HG03108 (cell line): ENCODE results near the gene HECW1.
"Not testable (repeated sequence)": the region's sequence is repeated elsewhere in the genome, so short reads cannot be mapped to it uniquely, and the experiment has no call there.

Experiments
- ATAC-seq: cut with Tn5 transposase; IDR thresholded peaks from one replicate; pipeline ENCODE4 v1.9.1; 2021; ENCODE audit warnings: moderate library complexity; ENCODE audit not compliant: unreplicated experiment

HECW1 gene

DNA sequence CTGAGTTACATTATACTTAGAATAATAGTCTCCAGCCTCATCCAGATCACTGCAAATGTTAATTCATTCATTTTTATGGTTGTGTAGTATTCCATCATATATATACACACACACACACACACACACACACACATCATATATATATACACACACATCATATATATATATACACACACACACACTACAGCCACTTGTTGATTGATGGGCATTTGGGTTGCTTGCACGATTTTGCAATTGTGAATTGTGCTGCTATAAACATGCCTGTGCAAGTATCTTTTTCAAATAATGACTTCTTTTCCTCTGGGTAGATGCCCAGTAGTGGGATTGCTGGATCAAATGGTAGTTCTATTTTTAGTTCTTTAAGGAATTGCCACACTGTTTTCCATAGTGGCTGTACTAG lies 233.2 kb downstream of the HECW1 start:
- ATAC-seq = not testable (repeated sequence)

DNA sequence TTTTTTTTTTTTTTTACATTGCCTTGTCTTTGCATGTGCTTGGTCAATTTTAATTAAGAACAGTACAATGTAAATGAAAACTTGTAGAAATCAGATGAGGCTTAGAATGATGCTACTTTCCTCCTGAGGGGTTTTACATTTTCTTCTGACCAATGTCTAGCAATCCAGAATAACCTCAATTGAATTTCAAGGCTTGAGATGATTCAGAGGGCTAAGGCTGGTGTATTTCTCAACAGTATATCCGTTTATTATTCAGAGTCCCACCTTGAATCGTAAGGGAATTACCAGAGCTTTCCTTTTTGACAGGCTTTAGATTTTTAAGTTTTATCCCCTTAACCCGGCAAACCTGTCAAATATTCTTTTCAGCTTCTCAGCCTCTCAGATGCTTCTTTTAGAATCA lies 239.2 kb downstream of the HECW1 start:
- no peak for ATAC-seq

DNA sequence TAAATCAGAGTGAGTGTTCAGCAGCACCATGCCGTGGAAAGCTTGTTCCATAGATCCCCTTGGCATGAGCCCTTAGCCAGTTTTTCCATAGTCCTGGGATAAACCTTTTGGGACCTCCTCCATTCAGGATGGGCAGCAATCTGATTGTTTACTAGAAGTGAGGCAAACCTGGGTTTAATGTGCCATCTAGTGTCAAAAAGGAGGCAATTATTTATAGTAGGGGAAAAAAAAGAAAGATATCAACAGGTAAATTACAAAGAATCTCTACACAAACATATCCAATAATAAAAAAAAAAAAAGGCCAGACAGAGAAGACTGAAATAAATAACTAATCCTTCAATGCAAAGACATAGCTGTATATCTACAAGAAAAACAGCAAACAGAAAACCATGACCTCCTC lies 241.5 kb downstream of the HECW1 start:
- ATAC-seq = no peak

DNA sequence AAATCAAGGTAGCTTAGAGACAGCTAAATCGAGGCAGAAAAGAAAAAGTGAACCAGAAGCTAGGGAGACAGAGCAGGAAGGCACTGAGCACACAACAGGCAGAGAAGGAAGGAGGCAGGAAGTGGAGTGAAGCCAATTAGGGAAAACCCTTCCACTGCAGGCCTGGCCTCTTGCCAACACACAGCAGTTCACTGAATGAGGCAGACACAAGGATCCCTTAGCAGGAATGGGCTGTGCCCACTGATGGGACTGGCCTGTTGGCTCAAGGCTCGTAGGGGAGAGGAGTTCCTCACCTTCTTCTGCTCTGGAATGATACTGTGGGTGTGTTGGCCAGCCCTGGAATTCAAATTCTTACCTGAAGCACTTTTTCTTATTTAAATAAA lies 250.2 kb downstream of the HECW1 start:
- no peak for ATAC-seq

DNA sequence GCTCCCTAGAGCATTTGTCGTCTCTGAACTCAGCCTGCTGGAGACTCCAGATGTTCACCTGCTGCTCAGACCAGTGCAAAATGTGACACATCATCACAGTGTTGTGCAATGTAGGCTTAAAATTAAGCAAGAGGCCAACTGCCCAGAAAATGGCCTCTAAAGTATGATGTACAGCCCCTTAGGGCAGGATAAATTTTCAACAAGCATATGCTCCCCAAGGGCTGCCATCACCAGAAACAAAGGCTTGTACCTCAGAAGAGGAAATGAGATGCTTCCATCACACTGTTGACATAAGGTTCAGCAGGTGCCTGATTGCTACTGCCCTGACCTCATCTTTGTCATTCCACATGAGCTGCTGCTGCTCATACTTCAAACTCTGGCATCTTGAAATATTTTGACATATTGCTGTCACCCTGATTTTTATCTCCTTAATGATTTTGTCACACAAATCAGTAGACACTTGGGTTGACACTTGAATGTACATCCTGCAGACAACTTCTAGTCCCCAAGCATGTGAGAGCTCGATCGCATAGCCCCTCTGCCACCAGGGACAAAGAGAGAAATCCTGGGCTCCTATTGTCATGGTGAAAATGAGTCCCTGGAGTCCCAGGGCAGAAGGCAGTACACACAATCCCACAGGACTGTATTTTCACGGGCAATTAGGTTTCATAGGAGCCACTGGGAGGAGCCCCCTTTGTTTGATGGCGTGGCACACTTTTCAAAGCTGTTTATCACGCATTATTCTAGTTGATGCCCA lies 250.8 kb downstream of the HECW1 start:
- no peak for ATAC-seq

DNA sequence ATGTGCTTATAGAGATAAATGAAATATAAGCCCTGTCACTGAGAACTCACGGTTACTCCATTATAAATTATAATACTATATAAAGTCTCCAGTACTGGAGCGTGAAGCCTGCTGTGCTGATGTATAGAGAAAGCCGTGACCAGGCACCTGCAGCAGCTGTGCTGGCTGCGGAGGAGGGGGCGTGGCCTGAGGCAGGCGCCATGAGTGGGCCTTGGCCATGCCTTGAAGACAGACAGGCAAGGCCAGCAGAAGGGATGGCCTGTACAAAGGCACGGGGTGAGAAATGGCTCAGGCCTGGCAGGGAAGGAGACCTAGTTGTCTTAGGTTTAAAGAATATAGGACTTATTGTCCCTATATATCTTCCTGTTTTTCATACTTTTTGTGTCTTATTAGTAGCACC lies 251.9 kb downstream of the HECW1 start:
- ATAC-seq = no peak

DNA sequence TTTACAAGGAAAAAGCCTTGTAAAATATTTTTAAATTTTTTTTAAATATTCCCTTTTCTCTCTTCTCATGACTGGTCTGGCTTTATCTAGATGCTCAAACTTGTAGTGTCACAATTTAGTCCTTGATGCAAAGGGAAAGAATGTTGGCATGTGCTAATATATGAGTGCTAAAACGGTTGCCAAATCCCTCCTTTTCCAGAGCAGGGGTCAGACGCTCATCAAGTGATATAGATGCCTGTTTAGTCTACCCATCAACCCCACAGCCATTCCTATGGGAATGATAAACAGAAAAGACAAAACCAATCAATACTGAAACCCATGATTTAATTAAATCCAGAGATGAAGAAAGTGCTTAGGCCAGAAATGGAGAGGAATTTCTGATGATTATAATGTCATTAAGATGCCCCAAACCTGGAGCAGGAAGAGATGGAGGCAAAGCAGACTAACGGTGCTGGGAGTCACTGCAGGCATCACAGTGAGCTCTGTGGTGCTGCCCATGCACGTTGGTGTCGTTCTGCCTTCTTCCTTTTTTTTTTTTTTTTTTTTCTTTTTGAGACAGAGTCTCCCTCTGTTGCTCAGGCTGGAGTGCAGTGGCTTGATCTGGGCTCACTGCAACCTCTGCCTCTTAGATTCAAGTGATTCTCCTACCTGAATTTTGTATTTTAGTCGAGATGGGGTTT lies 260.4 kb downstream of the HECW1 start:
- ATAC-seq = no peak

DNA sequence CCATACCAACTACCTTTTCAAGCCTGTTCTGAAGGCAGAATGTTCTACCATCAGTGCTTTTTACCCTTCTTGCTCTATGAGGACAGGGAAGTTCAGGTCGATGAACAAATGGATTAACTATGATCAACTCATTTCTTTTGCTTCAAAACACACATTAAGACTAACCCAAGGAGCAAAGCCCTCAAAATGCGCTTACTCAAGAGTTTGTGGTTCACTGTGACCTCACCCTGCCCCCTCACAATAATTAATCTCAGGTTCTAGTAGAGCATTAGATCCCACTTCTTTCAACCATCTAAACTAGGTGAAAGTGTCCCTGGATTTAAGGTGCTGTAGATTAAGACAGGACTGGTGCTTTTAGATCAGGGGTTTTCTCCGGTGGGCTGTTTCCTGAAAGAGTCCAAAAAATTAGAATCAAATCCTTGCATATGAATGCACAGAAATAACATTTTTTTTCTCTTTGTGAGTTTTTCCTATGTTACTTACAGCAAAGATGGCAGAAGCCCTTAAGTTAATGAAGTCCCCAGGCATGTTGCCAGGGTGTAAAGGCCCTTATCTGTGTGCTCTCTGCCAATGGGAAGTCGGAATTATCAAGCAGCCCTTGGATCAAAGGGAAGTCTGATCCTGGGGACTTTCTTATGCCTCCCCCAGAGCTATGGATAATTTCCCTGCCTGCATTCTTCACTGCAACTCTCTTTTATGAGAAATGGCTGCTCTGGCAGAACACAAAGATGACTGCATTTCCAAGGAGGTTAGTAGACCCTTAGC lies 264.9 kb downstream of the HECW1 start:
- no peak for ATAC-seq

DNA sequence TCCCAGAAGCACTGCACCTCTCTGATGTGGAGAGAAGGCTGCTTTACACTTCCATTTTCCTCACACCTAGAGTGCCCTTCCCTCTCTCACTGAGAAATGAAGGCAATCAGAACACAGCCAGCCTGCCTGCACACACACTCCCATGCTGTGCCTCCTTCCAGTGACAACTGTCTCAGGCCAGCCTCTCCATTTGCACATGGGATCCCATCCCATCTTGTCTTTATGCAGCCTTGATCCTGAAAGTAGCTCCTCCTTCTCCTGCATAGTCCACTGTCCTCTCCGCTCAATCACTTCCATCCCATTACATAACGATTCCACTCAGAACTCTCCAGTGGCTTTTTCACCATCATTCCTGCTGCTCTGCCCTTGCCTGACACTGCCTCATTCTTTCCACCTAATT lies 266.8 kb downstream of the HECW1 start:
- no peak for ATAC-seq

DNA sequence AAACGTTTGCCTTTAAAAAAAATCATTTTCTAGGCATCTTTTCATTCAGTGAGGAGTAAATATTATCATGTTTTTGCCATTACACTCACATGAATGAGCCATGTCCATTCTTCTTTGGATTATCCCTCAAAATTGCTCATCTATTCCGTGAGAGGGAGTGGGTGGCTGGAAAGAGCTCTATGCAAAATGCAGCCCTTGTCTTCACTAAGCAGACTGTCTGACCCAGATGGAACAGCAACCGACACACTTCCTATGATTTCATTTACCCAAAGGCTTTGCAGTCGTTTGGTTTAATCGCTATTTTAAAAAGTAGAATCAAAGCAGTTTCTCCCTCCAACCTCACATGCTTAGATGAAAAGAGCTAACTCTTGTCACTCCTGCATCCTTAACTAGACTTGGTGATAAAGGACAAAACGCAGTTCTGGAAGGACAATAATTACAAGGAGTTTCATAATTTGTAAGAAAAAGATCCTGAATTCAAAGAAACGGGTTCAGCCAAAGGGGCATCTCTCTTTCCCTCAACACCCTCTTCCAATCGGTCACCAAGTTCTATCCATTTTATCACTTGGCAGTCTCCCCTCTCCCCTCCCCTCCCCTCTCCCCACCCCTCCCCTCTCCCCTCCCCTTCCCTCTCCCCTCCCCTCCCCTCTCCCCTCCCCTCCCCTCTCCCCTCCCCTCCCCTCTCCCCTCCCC lies 272.3 kb downstream of the HECW1 start:
- ATAC-seq = no peak

DNA sequence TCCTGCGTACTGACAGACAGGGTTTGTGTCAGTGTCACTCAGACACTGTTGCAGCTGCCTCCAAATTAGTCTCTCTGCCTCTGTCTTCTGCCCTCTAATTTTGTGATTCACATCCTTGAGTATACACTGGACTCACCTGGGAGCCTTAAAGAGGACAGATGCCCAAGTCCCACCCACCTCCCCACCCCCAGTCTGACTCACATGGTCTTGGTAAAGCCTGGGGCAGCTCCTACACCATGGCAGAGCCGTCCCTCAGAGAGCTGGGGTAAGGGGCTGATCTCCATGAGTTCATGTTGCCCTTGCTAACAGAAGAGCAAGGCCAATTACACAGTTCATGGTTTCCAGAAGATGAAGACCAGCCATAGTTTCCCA lies 272.8 kb downstream of the HECW1 start:
- ATAC-seq = no peak

DNA sequence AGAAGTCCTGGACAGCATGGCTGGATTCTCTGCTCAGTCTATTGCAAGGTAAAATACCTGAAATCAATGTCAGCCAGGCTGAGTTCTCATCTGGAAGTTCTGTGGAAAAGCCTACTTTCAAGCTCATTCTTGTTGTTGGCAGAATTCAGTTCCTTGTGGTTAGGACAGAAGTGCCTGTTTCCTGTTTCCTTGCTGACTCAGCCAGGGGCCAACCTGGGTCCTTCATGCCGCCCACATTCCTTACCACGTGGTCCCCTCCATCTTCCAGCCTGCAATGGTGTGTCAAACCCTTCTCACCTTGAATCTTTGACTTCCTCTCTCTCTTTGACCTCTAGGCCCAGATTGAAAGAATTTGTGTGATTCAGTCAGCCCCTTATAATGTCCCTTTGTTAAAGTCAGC lies 273.4 kb downstream of the HECW1 start:
- ATAC-seq = no peak

DNA sequence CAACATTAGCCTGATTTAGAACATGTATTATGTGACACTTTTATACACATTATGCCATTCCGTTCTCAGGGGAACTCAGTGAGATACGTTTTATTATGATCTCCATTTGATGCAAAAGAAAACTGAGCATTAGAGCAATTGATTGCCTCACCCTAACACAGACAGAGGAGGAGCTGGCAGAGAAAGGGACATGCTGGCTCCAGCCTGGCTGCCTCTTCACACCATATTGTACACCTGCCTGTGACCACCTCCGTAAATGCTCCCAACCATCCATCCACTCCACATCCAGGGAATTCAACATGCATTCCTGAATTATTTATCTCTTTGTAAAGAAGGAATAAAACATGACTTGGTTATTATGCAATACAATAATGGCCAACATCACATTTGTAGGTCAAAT lies 275.5 kb downstream of the HECW1 start:
- ATAC-seq = no peak

DNA sequence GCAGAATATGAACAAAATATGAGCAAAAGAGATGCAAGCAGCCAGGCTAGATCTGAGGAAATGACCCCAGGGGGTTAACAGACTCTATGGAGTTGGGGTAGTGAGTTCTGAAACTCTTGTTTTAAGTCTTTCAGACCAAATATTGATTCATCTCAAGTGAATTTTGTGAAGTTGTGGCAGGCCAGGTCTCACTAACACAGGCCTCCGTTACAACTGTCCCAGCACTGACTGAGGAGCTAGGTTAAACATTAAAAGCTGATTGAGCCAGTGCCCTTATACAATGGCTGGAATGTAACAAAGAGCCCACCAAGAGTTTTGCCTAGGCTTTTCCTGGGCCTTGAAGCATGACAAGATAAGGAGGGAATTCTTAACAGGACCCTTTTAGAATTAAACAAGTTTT lies 278.1 kb downstream of the HECW1 start:
- no peak for ATAC-seq

DNA sequence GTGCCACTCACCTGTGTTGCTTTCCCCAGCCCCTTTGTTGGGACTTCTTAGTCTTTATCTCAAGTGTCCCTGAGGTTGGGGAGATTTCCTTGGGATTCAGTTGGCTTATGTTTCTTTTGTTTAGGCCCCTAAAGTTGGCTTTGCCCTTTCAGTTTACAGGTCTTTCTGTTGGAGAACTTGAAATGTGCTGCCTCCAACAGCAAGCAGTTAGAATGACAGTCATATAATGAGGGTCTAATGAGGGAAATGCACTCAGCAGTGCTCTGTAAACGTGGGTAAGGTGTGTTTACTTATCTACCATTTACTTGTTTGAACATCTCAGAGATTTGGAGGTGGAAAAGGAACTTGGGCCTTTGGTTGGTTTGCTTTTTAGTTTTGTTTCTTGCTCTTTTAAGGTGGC lies 279.1 kb downstream of the HECW1 start:
- ATAC-seq = no peak

DNA sequence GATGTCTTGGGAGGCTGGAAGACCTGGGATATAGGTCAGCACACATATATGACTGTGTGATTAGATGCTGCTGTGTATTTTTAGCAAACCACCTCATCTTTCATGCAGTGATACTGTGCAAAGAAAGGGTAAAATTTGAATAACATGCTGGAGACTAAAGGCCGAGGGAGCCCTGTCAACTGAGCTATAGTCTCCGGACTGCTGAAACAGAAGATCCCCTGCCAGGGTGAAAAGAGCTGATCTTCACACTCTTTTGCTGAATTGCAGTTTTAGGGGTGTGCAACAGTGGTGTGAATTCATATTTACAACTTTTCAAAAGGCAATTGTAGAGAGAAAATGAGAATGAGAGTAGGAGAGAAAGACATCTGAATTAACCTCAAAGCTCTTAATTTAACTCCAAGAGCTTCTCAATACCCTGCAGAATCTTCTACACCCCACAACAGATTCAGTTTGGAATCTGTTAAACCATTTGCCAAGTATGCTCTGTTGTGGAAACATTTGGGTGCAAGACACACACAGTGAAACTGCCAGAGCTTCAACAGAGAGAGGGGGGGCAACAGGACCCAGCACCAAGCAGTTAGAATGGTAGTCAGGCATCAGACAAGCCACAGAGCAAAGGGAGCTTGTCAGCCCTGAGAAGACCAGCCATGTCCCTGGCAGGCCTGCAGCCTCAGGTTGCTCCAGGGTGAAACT lies 280.3 kb downstream of the HECW1 start:
- ATAC-seq = no peak

DNA sequence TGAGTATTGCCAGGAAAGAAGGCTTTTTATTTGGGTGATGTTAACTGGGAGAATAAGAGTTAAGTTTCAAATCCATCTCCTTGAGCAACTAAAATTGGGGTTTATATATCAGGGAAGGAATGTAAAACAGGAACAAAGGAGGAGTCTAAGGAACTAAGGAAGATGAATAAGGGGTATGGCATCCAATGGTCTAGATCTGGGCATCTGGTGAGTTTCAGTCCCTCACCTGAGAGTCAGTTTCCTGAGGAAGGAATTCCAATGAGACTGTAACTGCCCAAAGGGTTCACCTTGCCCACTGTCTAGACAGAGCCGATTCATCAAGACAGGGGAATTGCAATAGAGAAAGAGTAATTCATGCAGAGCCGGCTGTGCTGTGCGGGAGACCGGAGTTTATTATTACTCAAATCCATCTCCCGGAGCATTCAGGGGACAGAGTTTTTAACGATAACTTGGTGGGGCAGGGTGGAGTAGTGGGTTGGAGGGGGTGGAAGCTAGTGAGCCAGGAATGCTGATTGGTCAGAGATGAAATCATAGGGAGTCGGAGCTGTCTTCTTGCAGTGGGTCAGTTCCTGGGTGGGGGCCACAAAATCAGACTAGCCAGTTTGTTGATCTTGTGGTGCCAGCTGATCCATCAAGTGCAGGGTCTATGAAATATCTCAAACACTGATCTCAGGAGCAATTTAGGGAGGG lies 282.1 kb downstream of the HECW1 start:
- no peak for ATAC-seq

DNA sequence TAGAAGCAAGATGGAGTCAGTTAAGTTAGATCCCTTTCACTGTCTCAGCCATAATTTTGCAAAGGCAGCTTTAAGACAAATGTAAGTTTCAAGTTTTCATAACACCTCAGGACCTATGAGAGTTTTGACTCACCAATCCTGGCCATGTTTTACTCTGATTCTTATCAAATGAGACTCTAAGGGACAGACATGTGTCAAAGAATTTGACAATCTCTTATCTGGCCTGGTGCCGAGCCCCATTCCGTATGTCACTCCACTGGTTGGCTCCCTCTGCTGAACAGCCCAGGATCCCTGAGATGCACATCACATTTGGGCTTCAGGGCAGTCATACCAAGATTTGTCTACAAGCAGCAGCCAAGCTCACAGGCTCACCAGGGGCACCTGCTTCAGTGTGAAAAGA lies 282.9 kb downstream of the HECW1 start:
- ATAC-seq = no peak

DNA sequence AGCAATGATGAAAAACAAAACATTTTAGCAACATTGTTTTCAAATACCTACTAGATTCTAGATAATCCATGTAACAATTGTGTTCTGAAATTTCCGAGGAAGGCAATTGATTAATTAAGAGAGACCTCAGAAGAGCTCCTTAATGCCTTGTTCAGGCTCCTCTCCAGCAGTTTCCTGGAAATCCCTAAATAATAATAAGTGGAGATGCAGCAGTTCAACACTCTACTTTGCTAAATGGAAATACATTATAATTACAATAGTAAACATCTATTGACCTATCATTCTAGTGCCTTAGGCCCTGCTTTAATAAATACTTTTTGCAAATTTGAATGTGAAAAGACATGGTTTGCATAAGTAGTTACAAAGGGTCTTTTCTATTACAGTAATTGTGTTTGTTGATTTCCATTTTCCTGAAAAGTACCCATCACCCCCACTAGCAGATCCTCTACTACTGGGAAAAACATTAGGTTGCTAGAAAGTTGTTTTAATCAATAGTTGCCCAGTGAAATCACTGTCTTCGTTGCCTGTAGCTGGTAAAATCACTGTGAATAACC lies 283.8 kb downstream of the HECW1 start:
- no peak for ATAC-seq

DNA sequence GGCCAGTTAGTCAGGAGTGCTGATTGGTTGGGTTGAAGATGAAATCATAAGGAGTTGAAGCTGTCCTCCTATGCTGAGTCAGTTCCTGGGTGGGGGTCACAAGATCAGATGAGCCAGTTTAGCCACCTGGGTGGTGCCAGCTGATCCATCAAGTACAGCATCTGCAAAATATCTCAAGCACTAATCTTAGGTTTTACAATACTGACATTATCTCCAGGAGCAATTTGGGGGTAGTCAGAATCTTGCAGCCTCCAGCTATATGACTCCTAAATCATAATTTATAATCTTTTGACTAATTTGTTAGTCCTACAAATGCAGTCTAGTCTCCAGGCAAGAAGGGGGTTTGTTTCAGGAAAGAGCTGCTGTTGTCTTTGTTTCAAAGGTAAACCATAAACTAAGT lies 286.4 kb downstream of the HECW1 start:
- no peak for ATAC-seq
